ENCODE data around the gene C11orf71. TPM values are rescaled to one million over a fixed set of nuclear protein-coding genes. Genes with fewer than 3 reads are reported as not detected.

The C11orf71 gene
- total and polyA plus RNA-seq, 9 donors: 6.5 to 15.3 (median 9.5) TPM

DNA sequence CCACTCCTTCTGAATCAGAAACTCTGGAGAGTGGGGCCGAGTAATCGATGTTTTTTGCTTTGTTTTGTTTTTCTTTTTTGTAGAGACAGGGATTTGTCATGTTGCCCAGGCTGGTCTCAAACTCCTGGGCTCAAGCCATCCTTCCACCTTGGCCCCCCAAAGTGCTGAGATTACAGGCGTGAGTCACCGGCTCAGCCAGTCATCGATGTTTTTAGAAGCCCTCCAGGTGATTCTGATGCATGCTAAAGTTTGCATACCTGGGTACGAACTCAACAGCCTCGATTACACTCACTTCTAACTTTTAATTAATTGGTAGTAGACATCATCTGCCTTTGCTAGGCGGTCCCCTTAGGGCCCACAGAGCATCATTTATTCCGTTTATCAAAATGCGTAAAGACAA, 50.3 kb downstream of the C11orf71 start:
- no peak overlapping the region for H3K4me3 ChIP-seq
- H3K27ac ChIP-seq: no peak overlapping the region
- WGBS, 3 donors: 71 to 82% (median 73%) methylated on average over 10 of the region's 10 CpGs
- H3K4me1 ChIP-seq (ENCODE audit: insufficient read depth): no peaks in the 10 kb centered on the region
- no peak for DNase-seq
- H3K27me3 ChIP-seq: no peaks in the 10 kb centered on the region
- no peaks in the 10 kb centered on the region for H3K36me3 ChIP-seq
- no peak for TF ChIP-seq EP300 (IDR thresholded peaks at IDR 0.05)
- no peak for TF ChIP-seq CTCF (IDR thresholded peaks at IDR 0.05)
- TF ChIP-seq POLR2A (IDR thresholded peaks at IDR 0.05): no peak
- no peaks in the 10 kb centered on the region for H3K9me3 ChIP-seq
- intact Hi-C loops (cut with DNase I): no loop called here

Other genes starting within 250 kb of the C11orf71 start
- 100 to 1,000 TPM in 4 of 7 donors, 10 to 100 TPM in 2, 1 to 10 TPM in 1; 9.5 to 295 (median 129) TPM for gene NNMT, start 104.1 kb downstream of the C11orf71 start, total RNA-seq
- gene NNMT, start 104.1 kb downstream of the C11orf71 start, polyA plus RNA-seq: 100 to 1,000 TPM in 1 of 2 donors, 10 to 100 TPM in 1; 59.4 to 136 TPM
- gene RBM7, start 155 bp upstream of the C11orf71 start, total RNA-seq: 10 to 100 TPM; 24.7 to 34.1 (median 28.3) TPM
- gene RBM7, start 155 bp upstream of the C11orf71 start, polyA plus RNA-seq: 10 to 100 TPM; 21.1 to 41.3 TPM
- gene REXO2, start 39.0 kb upstream of the C11orf71 start, total RNA-seq: 100 to 1,000 TPM in 3 of 7 donors, 10 to 100 TPM in 4; 74.1 to 148 (median 96.0) TPM
- 100 to 1,000 TPM in 1 of 2 donors, 10 to 100 TPM in 1; 85.5 to 138 TPM for gene REXO2, start 39.0 kb upstream of the C11orf71 start, polyA plus RNA-seq
- gene NXPE1, start 159.4 kb upstream of the C11orf71 start, total RNA-seq: 1 to 10 TPM in 1 of 7 donors, under 1 TPM in 2, not detected in 4; 0.15 to 1.0 (median 0.24) TPM
- under 1 TPM in 1 of 2 donors, not detected in 1; 0.07 TPM for gene NXPE1, start 159.4 kb upstream of the C11orf71 start, polyA plus RNA-seq
- gene NXPE4, start 195.3 kb upstream of the C11orf71 start, total RNA-seq: not detected
- gene NXPE4, start 195.3 kb upstream of the C11orf71 start, polyA plus RNA-seq: under 1 TPM in 1 of 2 donors, not detected in 1; 0.35 TPM

Measured in ovary (tissue), 9 donors.